ENCODE data around the gene HS6ST2.

Gene HS6ST2

DNA sequence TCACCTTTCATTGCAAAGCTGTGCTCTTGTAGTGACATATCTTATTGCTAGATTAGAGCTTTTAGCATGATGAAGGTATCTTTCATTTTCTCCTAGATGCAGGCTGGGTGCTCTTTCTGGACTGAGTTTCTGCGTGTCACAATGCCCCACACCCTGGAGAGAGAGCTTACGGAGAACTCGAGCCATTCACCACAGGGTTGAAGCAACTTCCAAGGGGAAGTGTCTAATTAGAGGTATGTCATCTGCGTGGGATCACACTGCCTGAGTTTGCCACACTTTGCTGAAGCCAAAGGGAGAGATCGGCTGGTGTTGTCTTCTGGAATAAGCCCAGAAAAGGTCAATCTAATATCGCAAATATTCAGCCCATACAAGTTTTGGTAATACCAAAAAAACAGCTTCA is 290.3 kb downstream of the HS6ST2 start:
- no peak for DNase-seq

DNA sequence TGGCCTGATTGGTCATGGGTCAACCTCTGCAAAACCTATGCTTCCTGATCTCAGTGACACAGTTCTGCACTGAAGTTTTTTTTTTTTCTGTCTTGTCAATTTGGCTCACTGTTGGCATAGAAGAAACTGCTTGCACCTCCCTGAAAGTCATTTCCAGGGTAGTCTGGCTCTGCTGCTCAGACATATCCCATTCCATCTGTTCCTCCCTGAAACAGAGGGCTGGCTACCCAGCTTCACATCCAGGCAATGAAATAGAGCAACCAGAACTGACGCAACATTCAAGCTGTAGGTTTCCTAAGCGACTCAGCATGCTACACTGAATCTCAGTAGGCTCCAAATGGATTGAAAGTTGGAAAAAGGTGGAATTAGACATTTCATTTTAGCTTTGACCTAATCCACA is 292.8 kb downstream of the HS6ST2 start:
- DNase-seq = no peak

DNA sequence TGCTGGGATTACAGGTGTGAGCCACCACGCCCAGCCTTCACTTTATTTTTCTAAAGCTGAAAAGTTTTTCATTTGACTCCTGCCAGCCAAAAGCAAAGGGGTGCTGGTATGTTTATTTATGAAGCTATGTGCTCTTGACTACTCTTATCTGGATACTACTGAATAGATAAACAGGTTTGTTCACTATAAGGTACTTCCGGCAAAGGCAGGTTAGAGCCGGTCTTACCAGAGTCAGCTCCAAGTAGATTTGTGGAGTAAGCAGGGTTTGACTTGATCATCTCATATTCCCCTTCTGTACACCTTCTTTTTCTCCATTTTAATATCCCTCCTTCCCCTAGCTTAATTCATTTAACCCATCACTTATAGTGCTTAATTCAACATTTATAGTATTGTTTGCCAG is 294.2 kb downstream of the HS6ST2 start:
- no peak for DNase-seq

GRCh38 chrX:132662844-132663243 is 295.6 kb downstream of the HS6ST2 start:
- no peak for DNase-seq

GRCh38 chrX:132657876-132658275 is 300.6 kb downstream of the HS6ST2 start:
- no peak for DNase-seq

GRCh38 chrX:132652871-132653270 is 305.6 kb downstream of the HS6ST2 start:
- DNase-seq = no peak

- DNase-seq = no peak
These were observed 306.9 kb downstream of the HS6ST2 start for GRCh38 chrX:132651421-132652086.

DNA sequence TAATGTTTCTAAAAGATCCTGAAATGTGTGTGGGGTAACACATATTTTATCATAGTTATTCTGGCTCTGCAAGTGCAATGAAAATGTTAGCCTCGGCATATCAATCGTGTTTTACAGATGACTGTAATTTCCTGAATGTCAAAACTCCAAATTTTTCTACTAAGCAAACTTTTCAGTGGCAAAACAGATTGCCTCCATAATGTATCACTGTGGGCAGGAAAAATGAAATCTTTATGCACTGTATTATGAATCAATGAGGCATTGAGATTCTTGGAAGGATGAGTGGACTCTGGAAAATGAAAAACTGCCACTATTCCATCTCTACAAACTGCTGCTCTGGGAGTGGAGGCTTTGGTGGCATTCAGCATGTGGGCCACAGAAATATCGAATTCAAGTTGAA is 309.5 kb downstream of the HS6ST2 start:
- DNase-seq = no peak

DNA sequence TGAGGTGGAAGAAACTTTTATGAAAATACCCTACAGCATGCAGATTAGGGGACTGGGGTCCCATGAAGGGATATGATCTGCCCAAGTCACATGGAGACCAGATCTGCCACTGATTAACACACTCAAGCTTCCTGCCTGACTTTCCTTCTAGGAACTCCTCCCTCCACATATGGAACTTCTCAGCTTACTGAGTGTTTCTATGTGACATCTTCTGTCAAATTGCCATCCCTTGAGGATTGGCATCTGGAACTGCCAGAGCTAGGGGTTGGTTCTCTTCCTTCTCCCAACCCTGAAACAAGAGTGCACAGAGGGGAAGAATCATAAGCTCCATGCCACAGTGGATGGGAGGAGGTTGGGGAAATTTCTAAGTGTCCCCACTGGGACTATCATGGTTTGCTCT is 319.0 kb downstream of the HS6ST2 start:
- DNase-seq = no peak

- DNase-seq = no peak
These were observed 320.1 kb downstream of the HS6ST2 start for GRCh38 chrX:132638313-132638712.

- no peak for DNase-seq
These were observed 322.3 kb downstream of the HS6ST2 start for GRCh38 chrX:132636080-132636479.

DNA sequence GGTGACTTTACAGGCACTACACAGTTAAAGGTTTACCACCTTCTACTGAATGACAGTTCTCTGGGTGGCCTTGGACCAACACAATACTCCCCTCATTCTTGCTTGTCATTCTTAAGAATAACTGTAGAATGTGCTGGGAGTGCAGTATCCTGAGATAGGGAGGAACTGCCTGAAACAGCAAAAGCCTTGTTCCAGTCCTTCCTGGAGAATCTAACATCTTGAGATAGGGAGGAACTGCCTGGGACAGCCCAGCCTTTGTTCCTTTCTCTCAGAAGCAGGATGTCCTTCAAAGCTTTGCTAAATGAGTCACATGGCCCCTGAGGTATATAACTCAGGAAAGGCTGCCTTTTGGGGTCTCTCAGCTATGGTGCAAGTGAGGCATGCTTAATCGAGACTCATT is 323.9 kb downstream of the HS6ST2 start:
- DNase-seq = no peak

DNA sequence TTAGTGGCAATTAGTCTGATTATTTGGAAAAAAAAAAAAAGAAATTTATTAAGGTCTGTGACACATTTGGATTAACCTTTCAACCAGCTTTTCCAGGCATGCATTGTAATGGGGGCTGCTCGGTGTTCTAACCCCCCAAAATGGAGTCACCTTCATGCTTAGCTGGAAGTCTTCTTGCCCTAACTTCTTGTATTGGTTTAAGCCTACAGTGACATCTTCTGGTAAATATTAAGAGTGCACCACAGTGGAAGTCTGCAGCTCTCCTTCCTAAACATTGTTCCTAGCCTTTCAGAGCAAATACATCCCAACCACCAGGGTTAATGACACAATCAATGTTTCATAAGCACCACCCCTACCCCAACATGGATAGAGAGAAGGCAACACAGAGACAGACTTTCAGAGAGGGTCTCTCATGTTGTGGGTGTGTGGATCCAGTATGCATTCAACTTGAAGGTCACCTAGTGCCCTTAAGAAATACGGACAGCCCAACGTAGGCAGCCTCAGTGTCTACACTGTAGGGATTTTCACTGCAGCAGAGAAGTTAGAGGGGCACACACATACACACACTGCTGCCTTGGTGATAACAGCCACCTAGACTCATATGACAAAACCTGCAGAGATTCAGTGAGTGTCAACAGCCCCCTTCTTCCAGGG is 326.7 kb downstream of the HS6ST2 start:
- DNase-seq = no peak

GRCh38 chrX:132624466-132624865 is 334.0 kb downstream of the HS6ST2 start:
- no peak for DNase-seq

GRCh38 chrX:132623942-132624341 is 334.5 kb downstream of the HS6ST2 start:
- DNase-seq = no peak

- DNase-seq = no peak
These were observed 335.1 kb downstream of the HS6ST2 start for GRCh38 chrX:132623300-132623699.

DNA sequence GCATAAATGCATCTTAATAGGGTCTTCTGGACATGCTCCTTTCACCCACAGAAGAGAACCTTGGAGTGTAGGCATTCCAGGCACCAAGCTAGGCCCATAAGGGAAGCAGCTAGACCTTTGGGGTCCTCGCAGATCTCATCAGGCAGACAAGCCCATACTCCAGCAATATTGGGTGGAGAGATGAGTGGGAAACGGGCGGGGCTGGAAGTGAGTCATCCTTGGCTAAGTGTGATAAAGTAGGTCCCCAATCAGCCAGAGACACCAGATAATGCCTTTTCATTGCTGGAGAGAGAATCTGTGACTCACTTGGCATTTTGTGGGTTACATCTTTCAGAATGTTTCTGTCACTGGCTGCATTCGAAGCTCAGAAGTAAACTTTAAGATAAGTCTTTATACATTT is 336.3 kb downstream of the HS6ST2 start:
- DNase-seq = no peak

DNA sequence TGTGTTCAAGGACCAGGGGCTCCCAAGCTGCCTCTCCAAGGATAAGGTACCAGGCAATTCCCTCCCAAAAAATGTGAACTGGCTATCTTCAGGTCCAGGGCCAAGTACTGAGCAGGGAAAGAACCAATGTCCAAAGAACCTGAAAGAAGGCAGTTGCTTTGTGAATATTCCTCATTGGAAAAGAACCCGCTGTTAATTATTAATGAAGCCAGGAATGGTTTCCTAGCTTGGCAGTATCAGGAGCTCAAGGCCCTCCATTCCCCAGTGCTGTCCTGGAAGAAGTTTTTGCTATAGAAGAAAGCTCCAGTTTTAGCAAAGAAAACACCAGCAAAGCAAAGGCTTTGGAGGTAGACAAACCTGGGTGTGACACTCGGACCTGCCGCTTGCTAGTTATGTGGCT is 339.6 kb downstream of the HS6ST2 start:
- DNase-seq = no peak

GRCh38 chrX:132615391-132616131 is 342.9 kb downstream of the HS6ST2 start:
- DNase-seq = peak; percentile 36

- no peak for DNase-seq
These were observed 344.1 kb downstream of the HS6ST2 start for GRCh38 chrX:132614297-132614696.

DNA sequence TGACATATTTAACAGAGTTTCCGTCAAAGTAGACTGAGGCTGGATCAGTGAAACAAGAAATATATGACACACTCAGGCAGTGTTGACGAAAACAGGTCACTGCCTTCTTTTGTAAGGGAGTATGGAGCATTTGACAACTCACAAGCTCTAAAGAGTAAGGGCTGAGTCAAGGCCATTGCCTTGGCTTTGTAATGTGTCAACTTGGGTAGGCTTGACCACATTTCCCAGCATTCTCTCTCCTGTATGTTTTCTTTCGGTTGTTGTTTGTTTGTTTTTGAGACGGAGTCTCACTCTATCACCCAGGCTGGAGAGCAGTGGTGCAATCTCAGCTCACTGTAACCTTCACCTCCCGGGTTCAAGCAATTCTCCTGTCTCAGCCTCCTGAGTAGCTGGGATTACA is 344.6 kb downstream of the HS6ST2 start:
- no peak for DNase-seq

- DNase-seq = peak; percentile 36
These were observed 345.4 kb downstream of the HS6ST2 start for GRCh38 chrX:132612821-132613564.

DNA sequence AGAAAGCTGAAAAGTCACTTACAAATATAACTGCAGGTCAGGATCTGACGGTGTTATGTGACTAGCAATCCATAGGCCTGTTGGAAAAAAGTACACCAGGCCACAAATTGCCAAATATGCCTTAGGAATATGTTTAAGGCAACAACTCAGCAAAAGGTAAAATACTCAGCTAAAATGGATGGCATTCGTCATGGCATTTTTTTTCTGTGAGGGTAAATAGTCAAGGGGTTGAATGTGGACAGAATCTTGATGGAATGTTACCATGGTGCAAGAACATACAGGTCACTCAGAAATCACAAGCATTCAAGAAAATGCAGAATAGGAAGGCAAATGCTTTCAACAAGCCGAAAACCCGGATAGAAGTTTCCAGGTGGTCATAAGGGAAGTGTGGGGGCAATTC is 347.9 kb downstream of the HS6ST2 start:
- DNase-seq = no peak
